Testis (tissue), 3 donors: Measurements from ENCODE around the gene ABHD12. TPM values are rescaled to one million over a fixed set of nuclear protein-coding genes. Genes with fewer than 3 reads are reported as not detected.
A peak's percentile ranks its signal among the peaks of the same experiment; 100 is the strongest.

Experiments used
- DNase-seq: peaks from one replicate; pipeline ENCODE4 v3.0.0-alpha.2; 2019
- H3K27ac ChIP-seq, 2 donors: fragments of 200-600 bp; sonication (generic); one replicate each; pipeline ENCODE4 v1.5.1; 2019
- H3K27me3 ChIP-seq: fragments of 200-600 bp; sonication (generic); one replicate; pipeline ENCODE4 v1.5.1; 2019
- H3K36me3 ChIP-seq: fragments of 200-600 bp; sonication (generic); one replicate; pipeline ENCODE4 v1.5.1; 2017; ENCODE audit warnings: low read depth; ENCODE audit errors: missing control alignments
- H3K4me1 ChIP-seq: fragments of 200-600 bp; sonication (generic); one replicate; pipeline ENCODE4 v1.5.1; 2019
- H3K4me3 ChIP-seq, 2 donors: fragments of 200-600 bp; sonication (generic); one replicate each; pipeline ENCODE4 v1.5.1; 2017 to 2019
- H3K9me3 ChIP-seq: fragments of 200-600 bp; sonication (generic); one replicate; pipeline ENCODE4 v1.5.1; 2017
- POLR2A ChIP-seq: fragments of 450-650 bp; IDR thresholded peaks from one replicate; pipeline ENCODE4 v1.6.1; 2017; ENCODE audit warnings: antibody characterized with exemption, mild to moderate bottlenecking, moderate library complexity
- WGBS, 2 donors: methylation state at CpG; one replicate each; pipeline ENCODE4 v1.1.5; 2018; 5-methylcytosine and 5-hydroxymethylcytosine counted together
- intact Hi-C: fragments of 100-400 bp; cut with DNase I; formaldehyde crosslinking; loops from one replicate; pipeline ENCODE4 v1.15.1; 2023; ENCODE audit warnings: low total_unique reads
- polyA plus RNA-seq: library from polyadenylated mRNA; stranded (reverse); fragments of 350-450 nt; fragmentation: Illumina TruSeq; extraction: RNeasy Lipid Tissue Mini Kit (QIAGEN cat#74804); gene quantifications from one replicate; pipeline ENCODE4 v1.2.3, GENCODE V29; 2014; ENCODE audit warnings: low read depth, low replicate concordance; ENCODE audit not compliant: insufficient read depth
- total RNA-seq, 2 donors: library from RNA; depleted of rRNA; stranded (reverse); fragments of >200 nt; gene quantifications; one replicate each; pipeline ENCODE4 v1.2.3, GENCODE V29; 2016
- TF ChIP-seq, protein P1 (sequence below), 3 experiments: fragments of 450-650 bp in 2 of 3; fragments of 200-600 bp in 1 of 3; sonication (generic) in 1 of 3; IDR thresholded peaks; one replicate each; pipeline ENCODE4 v1.5.1; 2016 to 2019; ENCODE audit warnings: antibody characterized with exemption in 3 of 3, mild to moderate bottlenecking in 2 of 3, moderate library complexity in 1 of 3

ABHD12 gene
- total and polyA plus RNA-seq, 3 donors from 2014 or later: 40.8 to 51.5 (median 47.5) TPM

DNA sequence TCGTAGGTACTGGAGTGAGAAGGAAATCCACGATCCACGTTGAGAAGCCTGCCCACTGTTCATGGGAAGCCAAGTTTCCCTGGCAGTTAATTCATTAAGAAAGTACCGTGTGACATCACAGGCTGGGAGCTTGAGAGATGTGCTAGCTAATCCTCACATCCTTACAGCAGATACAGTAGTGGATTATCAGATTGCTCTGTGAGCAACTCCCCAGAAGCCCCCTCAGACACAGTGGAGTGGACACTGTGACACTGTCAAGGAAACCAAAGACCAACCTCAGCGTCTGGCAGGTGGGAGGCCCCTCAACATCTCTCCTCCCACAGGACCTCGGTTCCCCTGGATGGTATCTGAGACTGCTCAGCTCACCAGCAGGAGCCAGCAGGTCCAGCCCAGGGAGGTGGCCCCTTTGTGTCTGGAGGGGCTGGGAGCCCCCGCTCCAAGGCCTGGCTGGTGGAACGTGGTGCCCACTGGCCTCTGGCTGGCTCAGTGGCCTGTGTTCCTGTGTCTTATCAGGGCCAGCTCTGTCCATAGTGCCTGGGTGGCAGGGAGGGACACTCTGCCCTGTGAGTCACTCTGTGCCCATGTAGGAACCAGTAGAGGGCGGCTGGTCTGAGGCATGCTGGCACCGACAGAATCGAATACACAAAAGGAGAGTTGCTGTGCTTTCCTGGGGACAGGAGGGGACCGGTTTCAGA, 135.5 kb downstream of the ABHD12 start:
- Histone ChIP-seq H3K9me3 (no peaks in the 10 kb centered on the region), H3K4me1 (peaks cover 46% of the 10 kb centered on the region), H3K27ac (no peak overlapping the region), H3K36me3 (no peaks in the 10 kb centered on the region), H3K4me3 (no peak overlapping the region), H3K27me3 (no peaks in the 10 kb centered on the region)
- no peak for TF ChIP-seq POLR2A
- TF ChIP-seq, protein P1, sequence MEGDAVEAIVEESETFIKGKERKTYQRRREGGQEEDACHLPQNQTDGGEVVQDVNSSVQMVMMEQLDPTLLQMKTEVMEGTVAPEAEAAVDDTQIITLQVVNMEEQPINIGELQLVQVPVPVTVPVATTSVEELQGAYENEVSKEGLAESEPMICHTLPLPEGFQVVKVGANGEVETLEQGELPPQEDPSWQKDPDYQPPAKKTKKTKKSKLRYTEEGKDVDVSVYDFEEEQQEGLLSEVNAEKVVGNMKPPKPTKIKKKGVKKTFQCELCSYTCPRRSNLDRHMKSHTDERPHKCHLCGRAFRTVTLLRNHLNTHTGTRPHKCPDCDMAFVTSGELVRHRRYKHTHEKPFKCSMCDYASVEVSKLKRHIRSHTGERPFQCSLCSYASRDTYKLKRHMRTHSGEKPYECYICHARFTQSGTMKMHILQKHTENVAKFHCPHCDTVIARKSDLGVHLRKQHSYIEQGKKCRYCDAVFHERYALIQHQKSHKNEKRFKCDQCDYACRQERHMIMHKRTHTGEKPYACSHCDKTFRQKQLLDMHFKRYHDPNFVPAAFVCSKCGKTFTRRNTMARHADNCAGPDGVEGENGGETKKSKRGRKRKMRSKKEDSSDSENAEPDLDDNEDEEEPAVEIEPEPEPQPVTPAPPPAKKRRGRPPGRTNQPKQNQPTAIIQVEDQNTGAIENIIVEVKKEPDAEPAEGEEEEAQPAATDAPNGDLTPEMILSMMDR (IDR thresholded peaks at IDR 0.05): no peak
- WGBS, 2 donors: 70 to 73% methylated on average over 11 to 12 of the region's 12 CpGs
- intact Hi-C loops: no loop called here
- DNase-seq: peak; percentile 84

DNA sequence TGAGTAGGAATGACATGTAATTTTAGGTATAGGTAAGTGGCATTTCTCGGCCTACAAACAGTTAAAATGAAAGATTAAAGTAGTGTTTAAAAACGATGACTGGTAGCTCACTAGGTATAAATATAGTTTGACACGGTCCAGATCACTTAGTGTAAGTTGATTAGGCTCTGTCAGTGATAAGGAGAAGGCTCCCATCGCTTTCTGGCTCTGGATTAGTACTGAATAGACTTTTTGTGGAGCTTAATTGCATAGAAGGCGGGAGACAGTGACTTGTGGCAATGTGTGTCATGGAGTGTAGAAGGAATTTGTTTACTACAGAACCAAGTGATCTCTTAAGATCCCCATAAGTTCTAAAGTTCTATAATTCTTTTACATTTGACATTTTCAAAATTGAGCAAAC, 136.1 kb downstream of the ABHD12 start:
- Histone ChIP-seq H3K27ac (no peak overlapping the region), H3K4me1 (peaks cover 52% of the 10 kb centered on the region), H3K36me3 (no peaks in the 10 kb centered on the region), H3K4me3 (no peak overlapping the region), H3K27me3 (no peaks in the 10 kb centered on the region), H3K9me3 (no peaks in the 10 kb centered on the region)
- no peak for TF ChIP-seq POLR2A
- TF ChIP-seq, protein P1 (IDR thresholded peaks at IDR 0.05): no peak
- intact Hi-C loops: no loop called here
- 66 to 72% methylated on average over 5 of the region's 5 CpGs for WGBS, 2 donors
- no peak for DNase-seq

DNA sequence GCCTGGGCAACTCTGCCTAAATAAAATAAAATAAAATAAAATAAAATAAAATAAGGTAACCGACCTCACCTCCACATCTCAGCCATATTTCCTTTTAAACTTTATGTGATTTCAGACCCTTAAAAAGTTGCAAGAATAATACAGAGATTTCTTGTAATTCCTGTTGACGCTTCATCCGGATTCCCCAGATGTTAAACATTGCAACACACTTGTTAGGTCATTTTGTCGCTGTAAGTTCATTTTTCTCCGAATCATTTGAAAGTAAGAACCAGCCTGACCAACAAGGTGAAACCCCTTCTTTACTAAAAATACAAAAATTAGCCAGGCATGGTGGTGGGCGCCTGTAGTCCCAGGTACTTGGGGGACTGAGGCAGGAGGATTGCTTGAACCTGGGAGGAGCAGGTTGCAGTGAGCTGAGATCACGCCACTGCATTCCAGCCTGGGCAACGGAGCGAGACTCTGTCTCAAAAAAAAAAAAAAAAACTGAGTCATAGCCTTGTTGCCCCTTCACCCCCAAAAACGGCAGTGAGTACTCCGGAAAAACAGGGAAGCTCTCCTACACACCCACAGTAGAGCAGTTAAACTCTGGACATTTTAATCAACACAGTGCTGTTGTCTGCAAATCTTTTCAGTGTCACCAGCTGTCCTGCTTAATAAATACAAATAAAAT, 136.9 kb downstream of the ABHD12 start:
- Histone ChIP-seq H3K4me1 (peaks cover 57% of the 10 kb centered on the region), H3K27ac (no peak overlapping the region), H3K9me3 (no peaks in the 10 kb centered on the region), H3K36me3 (no peaks in the 10 kb centered on the region), H3K4me3 (no peak overlapping the region), H3K27me3 (no peaks in the 10 kb centered on the region)
- WGBS, 2 donors: 83 to 86% methylated on average over 11 of the region's 11 CpGs
- DNase-seq: no peak
- TF ChIP-seq POLR2A: no peak
- TF ChIP-seq, protein P1 (IDR thresholded peaks at IDR 0.05): no peak
- intact Hi-C loops: no loop called here

DNA sequence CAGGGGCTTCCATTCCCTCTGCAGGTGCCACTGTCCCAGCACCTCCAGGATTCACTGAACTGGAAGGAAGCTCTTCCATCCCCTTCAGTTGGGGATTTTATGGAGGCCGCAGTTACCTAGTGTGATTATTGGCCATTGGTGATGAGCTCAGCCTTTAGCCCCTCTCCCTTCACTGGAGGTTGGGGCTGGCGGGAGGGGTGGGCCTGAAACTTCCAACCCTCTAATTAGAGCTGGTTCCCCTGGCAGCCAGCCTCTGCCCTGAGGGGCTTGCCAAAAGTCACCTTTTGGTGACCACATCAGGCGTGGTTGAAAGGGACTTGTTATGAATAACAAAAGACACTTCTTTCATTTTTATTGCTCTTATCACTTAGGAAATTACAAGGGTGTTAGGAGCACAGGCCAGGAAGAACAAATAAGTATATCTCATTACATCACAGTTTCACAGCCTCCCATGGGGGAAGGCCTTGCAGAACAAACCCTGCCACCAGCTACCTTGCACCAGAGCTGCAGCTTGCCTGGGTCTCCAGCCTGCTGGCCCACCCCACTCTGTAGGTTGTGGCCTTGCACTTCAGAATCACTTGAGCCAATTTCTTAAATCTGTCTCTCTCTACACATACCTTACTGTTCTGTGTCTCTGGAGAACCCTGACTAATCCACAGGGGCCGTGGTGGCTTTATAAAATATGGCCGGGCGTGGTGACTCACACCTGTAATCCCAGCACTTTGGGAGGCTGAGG, 137.8 kb downstream of the ABHD12 start:
- no peak overlapping the region for H3K4me3 ChIP-seq
- no peaks in the 10 kb centered on the region for H3K27me3 ChIP-seq
- H3K9me3 ChIP-seq: no peaks in the 10 kb centered on the region
- 81 to 83% methylated on average over 5 to 6 of the region's 6 CpGs for WGBS, 2 donors
- TF ChIP-seq, protein P1 (IDR thresholded peaks at IDR 0.05): no peak
- TF ChIP-seq POLR2A: no peak
- no peak overlapping the region for H3K27ac ChIP-seq
- intact Hi-C loops: no loop called here
- no peaks in the 10 kb centered on the region for H3K36me3 ChIP-seq
- H3K4me1 ChIP-seq: peaks cover 57% of the 10 kb centered on the region
- DNase-seq: no peak
